Measurements from ENCODE around the gene CLEC17A.

The CLEC17A gene

DNA sequence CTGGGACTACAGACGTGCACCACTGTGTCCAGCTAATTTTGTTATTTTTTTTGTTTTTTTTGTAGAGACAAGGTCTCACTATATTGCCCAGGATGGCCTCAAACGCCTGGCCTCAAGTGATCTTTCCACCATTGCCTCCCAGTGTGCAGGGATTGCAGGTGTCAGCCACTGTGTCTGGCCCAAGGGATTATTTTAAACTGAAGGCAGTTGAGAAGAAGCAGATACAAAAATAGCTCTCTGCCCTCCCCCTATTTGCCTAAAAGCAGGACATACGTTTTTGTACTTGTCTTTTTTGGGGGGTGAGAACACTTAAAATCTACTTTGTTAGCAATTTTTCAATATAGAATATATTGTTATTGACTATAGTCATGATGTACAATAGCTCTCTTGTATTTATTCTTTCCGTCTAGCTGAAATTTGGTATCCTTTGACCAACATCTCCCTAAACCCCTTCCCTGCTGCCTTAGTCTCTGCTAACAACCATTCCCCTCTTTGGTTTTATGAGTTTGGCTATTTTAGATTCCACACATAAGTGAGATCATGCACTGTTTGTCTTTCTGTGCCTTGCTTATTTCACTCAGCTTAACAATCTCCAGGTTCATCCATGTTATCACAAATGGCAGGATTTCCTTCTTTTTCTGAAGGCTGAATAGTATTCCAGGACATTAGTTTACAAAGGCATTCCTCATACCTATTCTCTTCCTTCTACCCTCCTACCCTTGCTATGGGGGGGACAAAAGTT is 56.8 kb downstream of the CLEC17A start:
- H3K4me3 ChIP-seq (ENCODE audit: low read depth, low read length) = no peak overlapping the region
- ChIA-PET CTCF (no interaction called here), POLR2A (no interaction called here)
- no peak for TF ChIP-seq CTCF (IDR thresholded peaks at IDR 0.05; ENCODE audit: insufficient read depth, low read length, missing control alignments)
- no peak for DNase-seq (ENCODE audit: low read depth, low spot score)

- CTCF ChIA-PET = no interaction called here
- POLR2A ChIA-PET = no interaction called here
- no peak overlapping the region for H3K4me3 ChIP-seq (ENCODE audit: low read depth, low read length)
- no peak for DNase-seq (ENCODE audit: low read depth, low spot score)
- no peak for TF ChIP-seq CTCF (IDR thresholded peaks at IDR 0.05; ENCODE audit: insufficient read depth, low read length, missing control alignments)
Observed at GRCh38 chr19:14648506-14648905, 65.6 kb downstream of the CLEC17A start.

DNA sequence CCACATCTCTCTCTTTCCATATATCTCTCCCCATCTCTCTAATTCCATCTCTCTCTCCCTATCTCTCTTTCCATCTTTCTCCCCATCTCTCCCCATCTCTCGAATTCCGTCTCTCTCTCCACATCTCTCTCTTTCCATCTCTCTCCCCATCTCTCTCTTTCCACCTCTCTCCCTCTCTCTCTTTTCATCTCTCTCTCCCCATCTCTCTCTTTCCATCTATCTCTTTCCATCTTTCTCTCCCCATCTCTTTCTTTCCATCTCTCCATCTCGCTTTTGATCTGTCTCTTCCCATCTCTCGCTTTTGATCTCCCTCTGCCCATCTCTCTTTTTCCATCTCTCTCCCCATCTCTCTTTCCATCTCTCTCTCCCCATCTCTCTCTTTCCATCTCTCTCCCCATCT is 66.1 kb downstream of the CLEC17A start:
- no peak for TF ChIP-seq CTCF (IDR thresholded peaks at IDR 0.05; ENCODE audit: insufficient read depth, low read length, missing control alignments)
- DNase-seq (ENCODE audit: low read depth, low spot score) = no peak

DNA sequence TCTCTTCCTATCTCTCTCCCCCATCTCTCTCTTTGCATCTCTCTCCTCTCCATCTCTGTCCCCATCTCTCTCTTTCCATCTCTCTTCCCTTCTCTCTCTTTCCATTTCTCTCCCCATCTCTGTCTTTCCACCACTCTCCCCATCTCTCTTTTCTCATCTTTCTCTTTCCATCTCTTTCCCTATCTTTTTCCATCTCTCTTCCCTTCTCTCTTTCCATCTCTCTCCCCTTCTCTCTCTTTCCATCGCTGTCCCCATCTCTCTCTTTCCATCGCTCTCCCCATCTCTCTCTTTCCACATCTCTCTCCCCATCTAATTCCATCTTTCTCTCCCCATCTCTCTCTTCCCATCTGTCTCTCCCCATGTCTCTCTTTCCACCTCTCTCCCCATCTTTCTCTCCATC is 67.3 kb downstream of the CLEC17A start:
- DNase-seq (ENCODE audit: low read depth, low spot score) = no peak
- CTCF ChIA-PET = no interaction called here
- no peak for TF ChIP-seq CTCF (IDR thresholded peaks at IDR 0.05; ENCODE audit: insufficient read depth, low read length, missing control alignments)
- H3K4me3 ChIP-seq (ENCODE audit: low read depth, low read length) = no peak overlapping the region
- POLR2A ChIA-PET = no interaction called here

More for the DNA sequence above, 66.1 kb downstream of the CLEC17A start:
- ChIA-PET POLR2A (no interaction called here), CTCF (no interaction called here)
- H3K4me3 ChIP-seq (ENCODE audit: low read depth, low read length) = no peak overlapping the region

GRCh38 chr19:14654786-14655560 is 72.1 kb downstream of the CLEC17A start:
- no peak for TF ChIP-seq CTCF (IDR thresholded peaks at IDR 0.05; ENCODE audit: insufficient read depth, low read length, missing control alignments)
- CTCF ChIA-PET = no interaction called here
- H3K4me3 ChIP-seq (ENCODE audit: low read depth, low read length) = no peak overlapping the region
- POLR2A ChIA-PET = no interaction called here
- DNase-seq (ENCODE audit: low read depth, low spot score) = no peak

GRCh38 chr19:14655726-14656125 is 72.8 kb downstream of the CLEC17A start:
- no peak for DNase-seq (ENCODE audit: low read depth, low spot score)
- TF ChIP-seq CTCF (IDR thresholded peaks at IDR 0.05; ENCODE audit: insufficient read depth, low read length, missing control alignments) = no peak
- H3K4me3 ChIP-seq (ENCODE audit: low read depth, low read length) = no peak overlapping the region
- ChIA-PET POLR2A (no interaction called here), CTCF (no interaction called here)
